Cortex of kidney (tissue), 1 donor: ENCODE results near the gene ZNF778.
"Not testable (repeated sequence)": the region's sequence is repeated elsewhere in the genome, so short reads cannot be mapped to it uniquely, and the experiment has no call there.

Experiments
- DNase-seq: peaks from one replicate; lab custom pipeline; 2025; lab: John Stamatoyannopoulos, UW

The ZNF778 gene

GRCh38 chr16:89217138-89217387, 440 bp upstream of the ZNF778 start:
- no peak for DNase-seq

DNA sequence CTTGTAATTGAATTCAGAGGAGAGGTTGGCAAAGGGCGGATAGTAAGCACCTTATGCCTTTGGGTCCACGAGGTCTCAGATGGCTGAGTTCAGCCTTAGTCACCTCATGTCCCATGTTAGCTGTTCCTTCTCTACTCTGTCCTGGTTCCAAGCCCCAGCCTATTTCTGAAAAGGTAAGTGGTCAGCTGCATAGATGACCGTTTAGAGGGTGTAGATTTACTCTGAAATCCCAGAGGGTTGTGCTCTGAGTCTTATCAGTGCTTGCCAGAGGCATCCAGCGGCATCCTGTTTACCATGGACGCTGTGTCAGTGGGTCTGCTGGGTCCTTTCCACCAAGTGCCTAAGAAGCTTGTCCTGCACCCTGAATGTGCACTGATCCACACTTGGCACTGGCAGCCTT, 1.9 kb downstream of the ZNF778 start:
- DNase-seq = no peak

GRCh38 chr16:89221604-89222003, 4.1 kb downstream of the ZNF778 start:
- no peak for DNase-seq

DNA sequence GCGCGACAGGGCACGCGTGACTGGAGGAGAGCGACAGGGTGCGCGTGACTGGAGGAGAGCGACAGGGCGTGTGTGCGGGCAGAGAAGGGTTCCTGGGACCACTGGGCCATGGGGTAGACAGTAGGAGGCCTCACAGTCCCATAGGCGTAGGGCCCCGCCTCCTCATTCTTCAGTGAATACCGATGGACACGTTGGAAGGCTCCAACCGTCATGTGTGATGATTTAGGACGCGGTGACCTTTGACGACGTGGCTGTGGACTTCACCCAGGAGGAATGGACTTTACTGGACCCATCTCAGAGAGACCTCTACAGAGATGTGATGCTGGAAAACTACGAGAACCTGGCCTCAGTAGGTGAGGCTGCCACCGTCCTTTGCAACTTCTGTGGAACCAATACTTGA, 5.4 kb downstream of the ZNF778 start:
- DNase-seq = no peak

GRCh38 chr16:89224665-89225064, 7.2 kb downstream of the ZNF778 start:
- no peak for DNase-seq

GRCh38 chr16:89230255-89230654, 12.8 kb downstream of the ZNF778 start:
- DNase-seq = no peak

DNA sequence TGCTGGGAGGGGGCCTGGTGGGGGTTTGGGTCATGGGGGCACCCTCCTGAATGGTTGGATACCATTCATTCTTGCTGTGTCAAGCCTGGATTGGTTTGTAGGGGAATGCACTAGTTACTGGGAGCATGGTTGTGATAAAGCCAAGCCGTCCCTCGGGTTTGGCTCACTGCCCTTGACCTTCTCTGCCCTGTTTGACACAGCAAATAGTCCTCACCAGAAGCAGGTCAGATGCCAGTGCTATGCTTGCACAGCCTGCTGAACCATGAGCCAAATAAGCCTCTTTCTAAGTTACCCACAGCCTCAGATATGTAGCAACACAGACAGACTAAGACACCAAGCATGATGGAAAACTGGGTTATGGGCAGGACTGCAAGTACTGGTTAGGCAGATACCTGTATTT, 14.6 kb downstream of the ZNF778 start:
- DNase-seq = no peak

GRCh38 chr16:89233678-89234490, 16.4 kb downstream of the ZNF778 start:
- DNase-seq = no peak

GRCh38 chr16:89237733-89238132, 20.2 kb downstream of the ZNF778 start:
- no peak for DNase-seq

- no peak for DNase-seq
These were observed 23.9 kb downstream of the ZNF778 start for GRCh38 chr16:89241187-89242007.

DNA sequence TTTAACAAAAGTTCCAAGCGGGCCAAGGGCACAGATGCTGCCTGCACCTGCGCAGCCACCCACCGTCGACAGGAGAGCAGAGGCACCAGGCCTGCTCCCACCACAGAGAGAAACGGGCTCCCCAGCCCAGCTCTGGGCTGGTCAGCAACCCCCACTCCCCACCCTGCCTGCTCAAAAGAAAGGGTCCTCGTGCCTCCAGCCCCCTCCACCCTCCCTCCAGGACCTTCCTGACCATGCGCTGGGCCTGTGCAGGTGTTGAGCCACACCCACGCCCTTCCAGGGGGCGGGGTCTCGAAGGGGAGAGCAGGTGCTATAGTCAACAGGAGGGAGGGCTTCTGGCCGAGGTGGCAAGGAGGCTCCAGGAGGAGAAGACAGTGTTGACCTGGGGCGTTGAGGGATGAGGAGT, 25.3 kb downstream of the ZNF778 start:
- no peak for DNase-seq

GRCh38 chr16:89243664-89244063, 26.2 kb downstream of the ZNF778 start:
- DNase-seq = no peak

DNA sequence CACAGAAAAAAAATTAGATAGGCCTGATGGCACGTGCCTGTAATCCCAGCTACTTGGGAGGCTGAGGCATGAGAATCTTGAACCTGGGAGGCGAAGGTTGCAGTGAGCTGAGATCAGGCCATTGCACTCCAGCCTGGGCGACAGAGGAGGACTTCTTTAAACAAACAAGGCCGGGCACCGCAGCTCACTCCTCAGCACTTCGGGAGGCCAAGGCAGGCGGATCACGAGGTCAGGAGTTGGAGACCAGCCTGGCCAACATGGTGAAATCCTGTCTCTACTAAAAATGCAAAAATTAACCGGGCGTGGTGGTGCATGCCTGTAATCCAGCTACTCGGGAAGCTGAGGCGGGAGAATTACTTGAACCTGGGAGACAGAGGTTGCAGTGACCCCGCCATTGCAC, 26.8 kb downstream of the ZNF778 start:
- DNase-seq = not testable (repeated sequence)

DNA sequence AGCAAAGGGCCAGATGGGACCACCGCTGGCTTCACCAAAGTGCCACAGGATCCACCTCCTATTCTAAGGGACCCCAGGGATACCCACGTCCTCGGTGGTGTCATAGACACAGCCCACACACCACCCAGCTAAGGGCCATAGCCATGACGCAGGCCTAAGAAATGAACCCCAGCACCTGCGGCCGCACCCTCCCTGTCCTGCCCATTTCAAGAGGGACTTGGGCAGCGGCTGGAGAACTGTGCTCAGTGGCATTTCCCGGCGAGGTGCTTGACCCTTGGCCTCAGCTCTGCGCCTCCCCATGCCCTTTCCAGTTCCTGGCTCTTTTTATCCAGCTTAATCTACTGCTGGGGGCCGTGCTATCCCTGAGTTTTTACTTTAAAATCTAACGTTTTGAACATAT, 27.3 kb downstream of the ZNF778 start:
- no peak for DNase-seq

DNA sequence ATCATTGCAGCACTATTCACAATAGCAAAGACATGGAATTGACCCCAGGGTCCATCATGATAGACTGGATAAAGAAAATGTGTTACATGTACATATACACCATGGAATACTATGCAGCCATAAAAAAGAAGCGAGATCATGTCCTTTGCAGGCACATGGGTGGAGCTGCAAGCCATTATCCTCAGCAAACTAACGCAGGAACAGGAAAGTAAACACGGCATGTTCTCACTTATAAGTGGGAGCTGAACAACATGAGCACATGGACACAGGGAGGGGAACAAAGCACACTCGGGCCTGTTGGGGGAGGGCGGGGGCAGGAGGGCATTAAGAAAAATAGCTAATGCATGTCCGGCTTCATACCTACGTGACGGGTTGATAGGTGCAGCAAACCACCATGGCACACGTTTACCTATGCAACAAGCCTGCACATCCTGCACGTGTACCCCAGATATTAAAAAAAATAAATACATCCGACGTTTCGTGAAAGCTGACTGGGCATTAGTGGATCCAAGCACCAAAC, 28.9 kb downstream of the ZNF778 start:
- DNase-seq = no peak

DNA sequence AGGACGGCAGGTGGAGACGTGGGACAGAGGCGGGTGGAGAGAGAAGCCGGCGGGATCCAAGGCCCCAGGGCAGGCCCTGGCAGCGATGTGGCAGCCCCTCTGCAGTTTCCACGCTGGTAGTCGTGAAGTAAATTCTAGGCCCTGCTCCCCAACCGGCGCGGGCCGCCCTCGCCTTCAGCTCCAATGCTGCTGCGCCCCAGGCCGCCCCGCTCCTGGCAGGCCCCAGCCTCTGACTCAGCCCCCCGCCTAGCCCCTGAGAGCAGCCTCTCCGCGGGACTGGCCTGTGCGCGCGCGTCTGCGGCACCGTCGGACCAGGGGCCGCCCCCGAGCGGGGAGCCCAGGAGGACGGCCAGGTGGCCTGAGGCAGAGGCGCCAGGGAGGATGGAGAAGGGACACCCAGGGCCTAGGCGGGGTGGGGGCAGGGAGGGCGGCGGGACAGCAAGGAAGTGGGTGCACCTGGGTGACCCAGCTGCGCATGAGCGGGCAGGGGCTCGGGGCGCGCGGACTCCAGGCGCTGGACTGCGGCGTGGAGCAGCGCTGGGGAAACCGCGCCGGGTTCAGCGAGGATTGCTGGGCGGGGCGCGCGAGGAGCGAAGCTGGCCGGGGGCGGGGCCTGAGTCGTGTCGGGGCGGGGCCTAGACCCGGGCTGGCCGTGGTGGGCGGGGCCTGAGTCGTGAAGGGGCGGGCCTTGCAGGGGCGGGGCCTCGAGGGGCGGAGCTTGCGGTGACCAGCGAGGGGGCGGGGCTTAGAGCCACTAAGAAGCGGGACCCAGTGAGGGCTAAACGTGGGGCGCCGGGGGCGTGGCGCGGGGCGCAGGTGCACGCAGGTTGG, 29.6 kb downstream of the ZNF778 start:
- DNase-seq = no peak

DNA sequence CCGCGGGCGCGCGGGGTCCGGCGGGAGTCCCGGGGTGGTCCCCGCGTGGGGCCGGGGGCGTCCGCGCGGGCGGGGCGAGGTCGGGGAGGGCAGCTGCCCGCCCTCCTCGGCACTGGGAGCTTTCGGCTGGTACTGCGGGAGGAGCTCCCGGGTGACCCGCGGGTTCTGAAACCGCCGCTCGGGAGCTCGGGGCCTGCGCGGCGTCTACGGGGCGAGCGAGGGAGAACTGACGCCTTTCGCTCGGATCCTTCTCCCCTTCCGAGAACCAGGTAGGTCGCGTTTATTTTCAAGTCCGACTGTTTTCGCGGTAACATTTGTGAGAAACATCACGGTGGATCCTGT, 30.2 kb downstream of the ZNF778 start:
- DNase-seq = not testable (repeated sequence)

GRCh38 chr16:89248196-89248982, 30.9 kb downstream of the ZNF778 start:
- no peak for DNase-seq

GRCh38 chr16:89253548-89254287, 36.2 kb downstream of the ZNF778 start:
- DNase-seq = no peak

GRCh38 chr16:89256651-89257254, 39.2 kb downstream of the ZNF778 start:
- no peak for DNase-seq

GRCh38 chr16:89257281-89257731, 39.8 kb downstream of the ZNF778 start:
- no peak for DNase-seq
